Right ventricle myocardium superior (tissue), 1 donor: ENCODE measurements around the gene TFCP2. TPM values are rescaled to one million over a fixed set of nuclear protein-coding genes. Genes with fewer than 3 reads are reported as not detected.
"Not testable (repeated sequence)": the region's sequence is repeated elsewhere in the genome, so short reads cannot be mapped to it uniquely, and the experiment has no call there.

Experiments
- ATAC-seq: fragments of 200-7000 bp; cut with Tn5 transposase; one replicate; pipeline ENCODE4 v1.9.1; 2020; ENCODE audit warnings: mild to moderate bottlenecking; ENCODE audit not compliant: poor library complexity
- DNase-seq: peaks from one replicate; pipeline ENCODE4 v3.0.0-alpha.2; 2020
- intact Hi-C: fragments of 100-400 bp; cut with DNase I; formaldehyde crosslinking; loops from one replicate; pipeline ENCODE4 v1.11.2; 2022
- long read RNA-seq: library from polyadenylated mRNA; unstranded; transcript quantifications from one replicate; pipeline ENCODE4 v2.0.0, GENCODE V29; 2021
- total RNA-seq: library from RNA; stranded (reverse); fragmentation: NEBNext Ultra II Directional; extraction: Animal tissue kit (Norgen Biotek cat#: 25700); gene quantifications from one replicate; pipeline ENCODE4 v1.2.1, GENCODE V29; 2021
- donor health status: DM: no; HTN: yes; CAD: no; lungs with severe emphysema.

TFCP2 gene
- 23.3 TPM for total RNA-seq
- long read RNA-seq, transcript TFCP2-201 (15 exons, 3,546 nt) = major isoform, 13 of 21 reads
- long read RNA-seq, partial matches to known transcripts = 1 of 21 reads
- long read RNA-seq, other reads (novel, unspliced or antisense) = 7 of 21 reads

- DNase-seq (peak; percentile 99), ATAC-seq (peak; percentile 100)
- intact Hi-C loops = no loop called here
These were observed at the start of gene TFCP2 for GRCh38 chr12:51172515-51173431. TFCP2 (minus strand) TSS chr12:51173135; CDS start chr12:51172422, 713 bp downstream.

- intact Hi-C loops = no loop called here
- DNase-seq = no peak
- no peak for ATAC-seq
These were observed 49.5 kb upstream of the TFCP2 start for GRCh38 chr12:51222461-51222860.

- intact Hi-C loops = not testable (repeated sequence)
These were observed 46.9 kb upstream of the TFCP2 start for GRCh38 chr12:51219857-51220256.

GRCh38 chr12:51219322-51219721, 46.4 kb upstream of the TFCP2 start:
- ATAC-seq (no peak), DNase-seq (no peak)
- intact Hi-C loops = no loop called here

More at GRCh38 chr12:51219857-51220256, 46.9 kb upstream of the TFCP2 start:
- DNase-seq, ATAC-seq: not testable (repeated sequence)

GRCh38 chr12:51218607-51219161, 45.7 kb upstream of the TFCP2 start:
- intact Hi-C loops = no loop called here
- DNase-seq (no peak), ATAC-seq (peak; percentile 4)

- ATAC-seq = peak; percentile 95
- DNase-seq = peak; percentile 78
- intact Hi-C loops = loop anchor here (2.0 kb wide), 1 partner anchor 21 kb away; the partner anchor contains the start of gene DAZAP2
These were observed 45.2 kb upstream of the TFCP2 start, which contains the start of gene POU6F1 for GRCh38 chr12:51217968-51218606. POU6F1 (minus strand) TSS chr12:51218062; CDS start chr12:51206836, 11,226 bp downstream.

GRCh38 chr12:51217133-51217967, 44.4 kb upstream of the TFCP2 start:
- DNase-seq = peak; percentile 69
- intact Hi-C loops = loop anchor here (2.0 kb wide), 1 partner anchor 21 kb away; the partner anchor contains the start of gene DAZAP2
- ATAC-seq = peak; percentile 71

GRCh38 chr12:51216642-51217041, 43.7 kb upstream of the TFCP2 start:
- intact Hi-C loops = loop anchor here (2.0 kb wide), 1 partner anchor 22 kb away; the partner anchor contains the start of gene DAZAP2
- no peak for ATAC-seq
- no peak for DNase-seq

GRCh38 chr12:51214895-51215294, 42.0 kb upstream of the TFCP2 start:
- DNase-seq (no peak), ATAC-seq (no peak)
- intact Hi-C loops = no loop called here

- no peak for ATAC-seq
- intact Hi-C loops = no loop called here
These were observed 37.9 kb upstream of the TFCP2 start for GRCh38 chr12:51210690-51211395.

GRCh38 chr12:51209259-51209658, 36.3 kb upstream of the TFCP2 start:
- no peak for DNase-seq

More at GRCh38 chr12:51210690-51211395, 37.9 kb upstream of the TFCP2 start:
- DNase-seq = no peak

GRCh38 chr12:51208016-51208660, 35.2 kb upstream of the TFCP2 start:
- DNase-seq (no peak), ATAC-seq (no peak)
- intact Hi-C loops = no loop called here

More at GRCh38 chr12:51209259-51209658, 36.3 kb upstream of the TFCP2 start:
- no peak for ATAC-seq
- intact Hi-C loops = no loop called here

GRCh38 chr12:51205350-51205749, 32.4 kb upstream of the TFCP2 start:
- DNase-seq = no peak
- no peak for ATAC-seq
- intact Hi-C loops = no loop called here

GRCh38 chr12:51202718-51203117, 29.8 kb upstream of the TFCP2 start:
- no peak for ATAC-seq
- intact Hi-C loops = no loop called here
- DNase-seq = no peak

- DNase-seq (no peak), ATAC-seq (no peak)
- intact Hi-C loops = no loop called here
These were observed 27.9 kb upstream of the TFCP2 start for GRCh38 chr12:51200806-51201205.

GRCh38 chr12:51200156-51200555, 27.2 kb upstream of the TFCP2 start:
- DNase-seq = no peak
- intact Hi-C loops = no loop called here
- ATAC-seq = no peak

GRCh38 chr12:51199366-51199945, 26.5 kb upstream of the TFCP2 start:
- DNase-seq = no peak
- intact Hi-C loops = no loop called here
- no peak for ATAC-seq
